Measurements from ENCODE around the gene SMAD1. TPM values are rescaled to one million over a fixed set of nuclear protein-coding genes. Genes with fewer than 3 reads are reported as not detected.

The SMAD1 gene
- 23.7 and 27.9 TPM in 2 replicates for total RNA-seq (2022)
- Bru-seq, nascent RNA, result percentile 81 among the genes with signal in this experiment
- percentile 59 among the genes with signal in this experiment for BruChase-seq, experiment 1, labeled RNA remaining after a 6-hour chase
- BruChase-seq, experiment 2, labeled RNA remaining after a 2-hour chase, result percentile 71 among the genes with signal in this experiment
- long read RNA-seq, transcript SMAD1-201 (7 exons, 1,966 nt), result major isoform, 29 of 48 reads
- long read RNA-seq, partial matches to known transcripts, result 3 of 48 reads
- long read RNA-seq, other reads (novel, unspliced or antisense), result 15 of 48 reads

GRCh38 chr4:145481164-145481941 lies at the start of gene SMAD1:
SMAD1 (plus strand) TSS chr4:145481853; CDS start chr4:145514614, 32,761 bp downstream.
- no peak for TF ChIP-seq CTCF (IDR thresholded peaks at IDR 0.05; ENCODE audit: unreplicated experiment)
- CTCF ChIA-PET, result interaction anchor here (0.6 to 0.8 kb wide), 3 partner anchors 62 to 282 kb away, joined by 3 to 4 read pairs (median 3); no protein-coding TSS in a partner anchor
- BruUV-seq (replicated peaks), result TSS peak; percentile 34
- peak; percentile 83 for DNase-seq (ENCODE audit: unreplicated experiment)
- Mint-ChIP-seq H3K4me3 (ENCODE audit: unreplicated experiment) (no peak within 1 kb of the TSS), H3K27me3 (ENCODE audit: insufficient read depth, unreplicated experiment) (no peaks in the 10 kb centered on the region), H3K9me3 (ENCODE audit: unreplicated experiment) (no peaks in the 10 kb centered on the region), H3K4me1 (ENCODE audit: insufficient read depth, unreplicated experiment) (peaks cover 12% of the 10 kb centered on the region), H3K27ac (ENCODE audit: low read depth, unreplicated experiment) (no peak within 1 kb of the TSS), H3K36me3 (ENCODE audit: insufficient read depth, unreplicated experiment) (no peaks in the 10 kb centered on the region)
- POLR2A ChIA-PET, result interaction anchor here (0.6 to 4.6 kb wide), 21 partner anchors 12 to 325 kb away, joined by 3 to 49 read pairs (median 3); partner anchors contain the start of gene MMAA
- intact Hi-C loops (cut with micrococcal nuclease), result loop anchor here (2.0 kb wide), 1 partner anchor 129 kb away; no protein-coding TSS in a partner anchor

GRCh38 chr4:145433684-145434083 lies 48.0 kb upstream of the SMAD1 start:
- no peak for TF ChIP-seq CTCF (IDR thresholded peaks at IDR 0.05; ENCODE audit: unreplicated experiment)
- POLR2A ChIA-PET, result no interaction called here
- H3K27ac Mint-ChIP-seq (ENCODE audit: low read depth, unreplicated experiment), result no peak overlapping the region
- H3K4me3 Mint-ChIP-seq (ENCODE audit: unreplicated experiment), result no peak overlapping the region
- intact Hi-C loops (cut with micrococcal nuclease), result no loop called here
- no peaks in the 10 kb centered on the region for H3K27me3 Mint-ChIP-seq (ENCODE audit: insufficient read depth, unreplicated experiment)
- DNase-seq (ENCODE audit: unreplicated experiment), result no peak
- no peaks in the 10 kb centered on the region for H3K36me3 Mint-ChIP-seq (ENCODE audit: insufficient read depth, unreplicated experiment)
- CTCF ChIA-PET, result no interaction called here
- peaks cover 13% of the 10 kb centered on the region for H3K9me3 Mint-ChIP-seq (ENCODE audit: unreplicated experiment)
- no TSS peak for BruUV-seq (replicated peaks)
- H3K4me1 Mint-ChIP-seq (ENCODE audit: insufficient read depth, unreplicated experiment), result no peaks in the 10 kb centered on the region

GRCh38 chr4:145435646-145436045 lies 46.0 kb upstream of the SMAD1 start:
- Mint-ChIP-seq H3K4me3 (ENCODE audit: unreplicated experiment) (no peak overlapping the region), H3K4me1 (ENCODE audit: insufficient read depth, unreplicated experiment) (no peaks in the 10 kb centered on the region), H3K27ac (ENCODE audit: low read depth, unreplicated experiment) (no peak overlapping the region), H3K9me3 (ENCODE audit: unreplicated experiment) (peaks cover 13% of the 10 kb centered on the region), H3K36me3 (ENCODE audit: insufficient read depth, unreplicated experiment) (no peaks in the 10 kb centered on the region), H3K27me3 (ENCODE audit: insufficient read depth, unreplicated experiment) (no peaks in the 10 kb centered on the region)
- intact Hi-C loops (cut with micrococcal nuclease), result no loop called here
- no TSS peak for BruUV-seq (replicated peaks)
- DNase-seq (ENCODE audit: unreplicated experiment), result peak; percentile 53
- TF ChIP-seq CTCF (IDR thresholded peaks at IDR 0.05; ENCODE audit: unreplicated experiment), result no peak
- ChIA-PET CTCF (no interaction called here), POLR2A (no interaction called here)

GRCh38 chr4:145436114-145436513 lies 45.5 kb upstream of the SMAD1 start:
- H3K36me3 Mint-ChIP-seq (ENCODE audit: insufficient read depth, unreplicated experiment), result no peaks in the 10 kb centered on the region
- TF ChIP-seq CTCF (IDR thresholded peaks at IDR 0.05; ENCODE audit: unreplicated experiment), result no peak
- H3K27me3 Mint-ChIP-seq (ENCODE audit: insufficient read depth, unreplicated experiment), result no peaks in the 10 kb centered on the region
- peaks cover 13% of the 10 kb centered on the region for H3K9me3 Mint-ChIP-seq (ENCODE audit: unreplicated experiment)
- ChIA-PET CTCF (no interaction called here), POLR2A (no interaction called here)
- no peak overlapping the region for H3K27ac Mint-ChIP-seq (ENCODE audit: low read depth, unreplicated experiment)
- intact Hi-C loops (cut with micrococcal nuclease), result no loop called here
- no peak overlapping the region for H3K4me3 Mint-ChIP-seq (ENCODE audit: unreplicated experiment)
- no TSS peak for BruUV-seq (replicated peaks)
- DNase-seq (ENCODE audit: unreplicated experiment), result no peak
- H3K4me1 Mint-ChIP-seq (ENCODE audit: insufficient read depth, unreplicated experiment), result no peaks in the 10 kb centered on the region
